Ecto neural progenitor cell (in vitro differentiated cells): ENCODE results near the gene PICK1.

Experiments used
- DNase-seq: peaks from one replicate; pipeline ENCODE4 v3.0.0-alpha.2; 2018; ENCODE audit warnings: low spot score

PICK1 gene

GRCh38 chr22:38056969-38057891 is at the start of gene PICK1:
Gene PICK1 (plus strand): TSS chr22:38057404. CDS start chr22:38057810, 406 bp downstream.
- DNase-seq, result peak; percentile 94

- no peak for DNase-seq
Measured at GRCh38 chr22:38009000-38009806, 48.0 kb upstream of the PICK1 start.

DNA sequence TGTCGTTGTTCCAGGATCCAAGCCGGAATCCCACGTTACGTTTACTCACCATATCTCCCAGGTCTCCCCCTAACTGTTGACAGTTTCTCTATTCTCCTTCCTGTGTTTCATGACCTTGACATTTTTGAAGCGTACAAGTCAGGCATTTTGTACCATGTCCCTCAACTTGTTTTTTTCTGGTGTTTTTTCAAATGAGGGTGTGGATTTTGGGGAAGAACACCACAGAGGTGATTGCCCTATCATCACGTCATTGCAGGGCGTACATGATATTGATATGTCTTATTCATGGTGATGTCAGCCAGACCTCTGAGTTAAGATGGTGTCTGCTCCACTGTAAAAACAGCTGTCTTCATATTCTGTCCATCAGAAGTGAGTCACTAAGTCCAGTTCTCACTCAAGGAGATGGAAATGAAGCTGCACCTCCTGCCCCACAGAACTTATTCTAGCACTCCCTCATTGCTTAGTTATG is 44.6 kb upstream of the PICK1 start:
- no peak for DNase-seq

- DNase-seq, result no peak
Measured at GRCh38 chr22:38014083-38014482, 43.1 kb upstream of the PICK1 start.

- peak; percentile 72 for DNase-seq
Measured at GRCh38 chr22:38016182-38017151, 40.7 kb upstream of the PICK1 start.

DNA sequence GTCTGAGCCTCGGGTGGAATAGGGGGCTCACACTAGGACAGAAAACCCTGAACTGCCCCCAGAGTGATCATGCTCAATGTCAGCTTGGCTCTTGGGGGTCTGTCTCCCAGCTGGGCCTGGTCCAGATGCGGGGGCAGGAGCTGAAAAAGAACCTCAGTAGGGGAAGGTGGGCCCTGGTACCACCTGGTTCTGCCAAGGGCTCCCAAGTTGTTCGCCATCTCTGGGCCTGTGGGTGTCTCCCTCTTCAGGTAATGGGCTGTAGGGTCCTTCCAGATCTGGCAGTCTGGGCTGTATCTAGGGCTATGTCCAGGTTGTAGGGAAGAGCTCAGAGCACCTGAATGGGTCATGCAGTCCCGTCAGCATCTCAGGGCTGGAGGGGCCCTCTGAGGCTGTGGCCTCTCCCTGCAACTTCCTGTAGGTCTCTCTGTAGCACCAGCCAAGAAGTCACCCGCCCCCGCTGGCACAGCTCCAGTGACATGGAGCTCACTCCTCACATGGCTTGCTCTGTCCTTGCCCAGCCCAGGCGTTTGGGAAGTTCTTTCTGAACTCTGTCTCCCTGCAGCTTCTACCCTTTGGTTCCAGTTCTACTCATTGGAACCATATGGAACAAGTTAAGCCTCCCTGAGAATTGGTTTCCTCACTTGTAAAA is 39.8 kb upstream of the PICK1 start:
- no peak for DNase-seq

- DNase-seq, result no peak
Measured at GRCh38 chr22:38017939-38018885, 39.0 kb upstream of the PICK1 start.

DNA sequence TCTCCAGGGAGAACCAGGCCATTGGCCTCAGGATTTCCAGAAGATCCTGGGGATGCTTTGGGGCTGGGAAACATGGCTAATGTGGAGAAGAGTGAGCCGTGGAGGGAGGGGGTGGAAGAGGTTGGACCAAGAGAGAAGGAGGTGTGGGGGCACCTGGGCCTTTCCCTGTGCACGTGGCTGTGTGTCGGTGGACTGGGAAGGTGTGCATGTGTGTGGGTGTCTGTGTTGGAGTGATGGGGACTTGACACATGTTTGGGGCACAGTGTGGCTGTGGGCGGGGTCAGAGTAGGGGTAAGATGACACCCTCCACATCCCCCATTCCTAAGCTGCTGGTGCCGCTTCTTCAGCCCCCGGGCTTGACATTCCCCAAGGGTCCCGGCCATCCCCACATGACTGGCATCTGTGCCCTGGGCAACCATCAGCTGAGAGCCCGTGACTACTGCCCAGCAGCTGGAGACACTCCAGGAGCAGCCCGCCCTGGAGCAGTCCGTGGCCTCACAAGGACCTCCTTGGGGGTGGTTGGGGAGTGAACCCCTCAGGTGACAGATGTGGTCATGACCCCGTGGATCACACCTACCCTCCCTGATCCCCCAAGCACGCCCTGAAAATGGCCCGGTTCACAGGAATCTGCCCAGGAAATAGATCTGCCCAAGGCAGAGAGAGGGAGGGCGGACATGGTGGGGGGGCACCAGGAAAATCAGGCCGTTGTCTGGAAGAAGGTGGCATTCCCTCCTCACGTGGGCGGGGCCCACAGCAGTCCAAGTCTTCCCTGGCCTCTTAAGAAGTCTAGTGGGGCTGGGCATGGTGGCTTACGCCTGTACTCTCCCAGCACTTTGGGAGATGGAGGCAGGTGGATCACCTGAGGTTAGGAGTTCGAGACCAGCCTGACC is 38.0 kb upstream of the PICK1 start:
- no peak for DNase-seq

- DNase-seq, result no peak
Measured at GRCh38 chr22:38021206-38021605, 36.0 kb upstream of the PICK1 start.

GRCh38 chr22:38023045-38023444 is 34.2 kb upstream of the PICK1 start:
- no peak for DNase-seq

GRCh38 chr22:38025514-38025913 is 31.7 kb upstream of the PICK1 start:
- no peak for DNase-seq

DNA sequence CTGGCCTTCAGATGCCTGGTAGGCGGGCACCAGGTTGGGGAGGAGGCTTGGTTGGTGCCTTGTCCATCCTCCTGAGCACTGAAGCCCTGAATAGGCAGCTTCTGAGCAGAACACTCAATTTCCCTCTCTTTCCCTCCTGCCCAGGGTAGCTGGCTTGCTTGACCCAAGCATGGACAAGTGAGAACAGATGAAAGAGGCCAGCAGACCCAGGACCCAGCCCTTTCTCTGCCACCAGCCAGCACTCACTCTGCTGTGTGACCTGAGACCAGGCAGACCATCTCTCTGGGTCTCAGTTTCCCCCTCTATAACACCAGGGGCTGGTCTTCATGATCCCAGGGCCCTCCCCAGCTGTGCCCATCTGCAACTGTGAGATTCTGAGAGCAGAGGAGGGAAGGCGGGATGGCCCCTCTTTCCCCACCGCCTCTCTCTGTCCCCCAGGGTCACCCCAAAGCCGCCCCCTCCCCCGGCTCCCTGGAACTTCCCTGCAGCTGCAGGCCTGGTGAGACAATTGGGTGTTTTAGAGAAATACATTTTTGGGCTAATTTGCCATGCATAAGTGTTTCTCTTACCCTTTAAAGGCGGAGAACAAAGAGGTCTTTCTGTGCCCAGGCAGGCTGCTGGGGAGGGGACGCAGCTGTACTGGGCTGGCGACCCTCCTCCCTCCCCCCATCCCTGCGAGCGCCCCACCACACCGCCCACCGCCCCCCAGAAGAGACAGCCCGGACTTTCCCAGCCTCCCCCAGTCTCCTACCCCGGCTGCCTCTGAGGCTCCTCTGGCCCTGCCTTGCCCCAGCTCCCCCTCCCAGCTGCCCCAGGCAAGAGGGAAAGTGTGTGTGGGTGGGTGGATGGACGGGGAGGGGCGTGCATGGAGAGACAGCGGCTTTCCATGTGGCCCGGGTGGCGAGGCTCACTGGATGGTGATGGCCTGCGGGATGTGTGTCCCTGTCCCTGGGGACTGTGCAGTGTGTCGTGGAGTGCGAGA is 30.8 kb upstream of the PICK1 start:
- peak; percentile 60 for DNase-seq

DNA sequence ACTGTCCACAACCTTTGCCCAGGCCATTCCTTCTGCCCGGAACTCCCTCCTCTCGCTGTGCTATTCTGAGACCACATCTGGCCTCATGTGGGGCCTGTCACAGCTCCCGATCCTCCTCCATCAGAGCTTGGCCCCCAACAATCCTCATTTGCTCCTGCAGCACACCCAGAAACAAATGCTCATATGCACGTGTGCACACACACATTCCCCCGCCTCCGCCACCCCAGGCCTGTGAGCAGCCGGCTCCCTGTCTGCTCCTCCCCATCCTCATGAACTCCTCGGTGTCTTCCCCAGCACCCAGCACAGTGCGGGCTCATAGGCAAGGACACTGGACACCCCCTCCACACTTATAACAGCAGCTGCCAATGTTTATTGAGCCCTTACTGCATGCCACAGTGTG is 29.7 kb upstream of the PICK1 start:
- DNase-seq, result peak; percentile 44

DNA sequence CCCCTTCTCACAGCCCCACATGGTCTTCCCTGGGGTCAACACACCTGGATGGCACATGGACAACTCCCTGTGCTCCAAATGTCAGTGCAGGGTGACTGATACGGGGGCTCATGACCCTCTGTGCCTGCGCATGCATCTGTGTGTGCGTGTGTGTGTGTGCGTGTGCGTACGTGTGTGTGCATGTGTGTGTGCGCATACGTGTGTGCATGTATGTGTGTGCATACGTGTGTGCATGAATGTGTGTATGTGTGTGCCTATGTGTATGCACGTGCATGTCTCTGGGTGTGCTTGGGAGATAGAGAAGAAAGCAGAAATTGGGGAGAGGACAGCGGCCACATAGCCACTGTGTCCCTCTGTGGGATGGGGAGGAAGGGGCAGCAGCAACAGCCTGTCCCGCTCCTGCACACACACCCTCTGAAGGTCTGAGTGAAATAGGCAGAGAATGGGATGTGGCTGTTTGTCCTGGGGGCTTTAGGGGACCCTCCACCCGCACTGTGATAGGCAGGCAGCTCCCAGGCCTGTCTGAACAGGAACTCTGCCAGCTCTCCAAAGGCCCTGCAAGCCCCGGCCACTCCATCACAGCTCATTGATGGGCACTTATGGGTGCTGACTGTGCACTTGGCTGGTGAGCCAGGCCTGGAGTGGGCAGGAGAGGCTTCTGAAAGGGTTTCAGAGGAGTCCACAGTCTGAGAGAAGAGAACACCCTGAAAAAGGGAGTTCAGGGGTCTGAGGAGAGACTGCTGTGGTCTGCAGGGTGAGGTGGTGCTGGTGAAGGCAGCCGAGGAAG is 28.7 kb upstream of the PICK1 start:
- no peak for DNase-seq

DNA sequence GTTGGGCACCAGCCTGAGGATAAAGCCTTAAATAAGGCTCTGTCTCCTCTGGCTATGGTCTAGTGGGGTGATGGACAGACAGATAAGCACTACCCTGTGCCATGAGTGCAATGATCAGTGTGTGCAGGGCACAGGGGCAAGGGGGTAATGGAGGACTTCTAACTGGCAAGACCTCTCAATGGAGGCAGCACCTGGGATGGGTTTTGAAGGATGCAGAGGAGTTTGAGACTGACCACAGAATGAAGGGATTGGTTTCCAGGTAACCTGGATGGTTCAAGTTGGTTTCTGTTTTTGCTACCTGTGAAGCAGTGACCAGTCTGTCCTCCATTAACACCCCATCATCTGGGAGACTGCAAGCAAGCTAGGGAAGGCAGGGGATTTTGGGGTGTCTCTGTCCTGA is 27.8 kb upstream of the PICK1 start:
- DNase-seq, result no peak

- no peak for DNase-seq
Measured at GRCh38 chr22:38029901-38030300, 27.3 kb upstream of the PICK1 start.
